LNCAP (cell line): ENCODE data around the gene RACGAP1.

Experiments
- CTCF ChIP-seq: fragments of 450-650 bp; IDR thresholded peaks from 2 replicates; pipeline ENCODE4 v1.5.1; 2017; ENCODE audit warnings: mild to moderate bottlenecking

The RACGAP1 gene

GRCh38 chr12:50021031-50021430, 4.3 kb downstream of the RACGAP1 start:
- no peak for TF ChIP-seq CTCF

DNA sequence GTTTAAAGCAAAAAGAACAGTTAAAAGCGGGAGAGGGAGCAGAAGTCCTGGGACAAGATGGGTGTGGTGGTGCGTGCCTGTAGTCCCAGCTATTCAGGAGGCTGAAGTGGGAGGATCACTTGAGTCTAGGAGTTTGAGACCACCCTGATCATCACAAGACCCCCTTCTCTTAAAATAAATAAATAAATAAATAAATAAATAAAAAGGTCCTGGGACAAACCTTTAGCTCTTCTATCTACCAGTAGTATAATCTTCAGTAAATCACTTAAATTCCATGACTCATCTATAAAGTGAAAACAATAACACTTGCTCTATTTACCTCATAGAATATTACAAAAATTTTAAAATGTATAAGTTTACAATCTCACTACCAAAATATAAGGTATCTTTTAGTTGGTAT, 5.8 kb downstream of the RACGAP1 start:
- TF ChIP-seq CTCF = no peak

DNA sequence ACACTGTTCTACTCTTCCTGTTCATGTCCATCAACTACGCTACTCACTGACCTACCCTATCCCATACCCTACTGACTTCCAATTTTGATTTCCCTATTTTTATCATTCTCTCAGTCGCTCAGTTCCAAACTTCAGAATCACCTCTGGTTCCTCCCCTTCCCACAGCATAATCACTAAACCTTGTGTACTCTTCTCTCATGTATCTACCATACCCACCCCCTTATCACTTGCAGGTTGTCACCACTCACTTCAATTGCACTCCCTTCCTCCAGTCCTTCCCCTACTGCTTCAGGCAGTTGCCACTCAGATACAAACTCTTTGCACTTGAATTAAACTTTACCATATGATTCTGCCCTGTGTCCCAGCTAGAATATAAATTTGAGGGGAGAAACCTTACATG, 6.3 kb downstream of the RACGAP1 start:
- TF ChIP-seq CTCF = no peak

GRCh38 chr12:50018154-50018553, 7.1 kb downstream of the RACGAP1 start:
- no peak for TF ChIP-seq CTCF

DNA sequence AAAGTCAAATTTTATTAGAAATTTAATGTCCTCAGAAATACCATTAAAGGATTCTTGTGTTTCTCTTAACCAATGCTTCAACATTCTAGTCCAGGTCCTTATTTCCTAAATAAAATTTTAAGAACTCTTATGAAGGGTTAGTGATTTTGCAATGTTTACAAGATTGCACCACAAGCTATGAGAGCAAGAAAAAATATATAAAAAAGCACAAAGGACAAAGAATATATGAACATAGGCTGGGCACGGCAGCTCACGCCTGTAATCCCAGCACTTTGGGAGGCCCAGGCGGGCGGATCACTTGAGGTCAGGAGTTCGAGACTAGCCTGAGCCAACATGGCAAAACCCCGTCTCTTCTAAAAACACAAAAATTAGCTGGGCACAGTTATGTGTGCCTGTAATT, 7.7 kb downstream of the RACGAP1 start:
- no peak for TF ChIP-seq CTCF

- TF ChIP-seq CTCF = no peak
Measured at GRCh38 chr12:50016501-50017475, 8.5 kb downstream of the RACGAP1 start.

- TF ChIP-seq CTCF = no peak
Measured at GRCh38 chr12:50014342-50014741, 11.0 kb downstream of the RACGAP1 start.
